ENCODE measurements around the gene MBP.
"Not testable (repeated sequence)": the region's sequence is repeated elsewhere in the genome, so short reads cannot be mapped to it uniquely, and the experiment has no call there.

MBP gene

GRCh38 chr18:77043541-77044280 is 88.9 kb downstream of the MBP start:
- no peak for DNase-seq

DNA sequence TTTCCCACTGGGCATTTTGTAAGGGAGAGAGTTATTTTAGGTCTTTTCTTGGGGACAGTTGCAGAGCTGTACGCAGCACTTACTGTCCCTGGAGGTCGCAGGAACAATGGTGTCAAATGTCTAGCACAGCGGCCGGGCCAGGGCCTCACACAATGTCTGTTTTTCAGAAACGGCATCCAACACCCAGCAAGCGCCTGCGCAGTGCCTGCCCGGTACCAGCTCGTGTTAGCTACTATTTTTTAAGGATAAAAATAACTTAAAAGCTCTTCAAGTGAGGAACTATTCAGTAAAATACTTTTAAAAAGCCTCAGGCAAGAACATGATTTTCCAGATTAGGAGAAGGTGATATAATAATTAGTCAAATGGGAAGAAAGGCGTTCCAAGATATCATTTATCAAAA is 90.0 kb downstream of the MBP start:
- no peak for DNase-seq

GRCh38 chr18:77039196-77040130 is 93.1 kb downstream of the MBP start:
- no peak for DNase-seq

- no peak for DNase-seq
These were observed 94.3 kb downstream of the MBP start for GRCh38 chr18:77038182-77038858.

GRCh38 chr18:77037567-77037966 is 95.0 kb downstream of the MBP start:
- no peak for DNase-seq

- DNase-seq, result no peak
These were observed 97.0 kb downstream of the MBP start for GRCh38 chr18:77035380-77036187.

DNA sequence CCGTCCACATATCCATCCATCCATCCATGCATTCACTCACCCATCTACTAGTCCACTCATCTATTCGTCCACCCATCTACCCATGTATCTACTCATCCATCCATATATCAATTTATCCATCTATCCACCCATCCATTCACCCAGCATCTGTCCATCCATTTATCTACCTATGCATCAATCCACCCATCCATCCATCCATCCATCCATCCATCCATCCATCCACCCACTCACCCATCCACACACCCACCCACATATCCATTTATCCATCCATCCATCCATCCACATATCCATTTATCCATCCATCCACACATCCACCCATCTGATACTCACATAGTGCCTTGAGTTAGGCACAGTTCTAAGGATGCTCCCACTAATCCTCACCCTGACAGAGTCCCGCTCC is 99.0 kb downstream of the MBP start:
- DNase-seq, result no peak

DNA sequence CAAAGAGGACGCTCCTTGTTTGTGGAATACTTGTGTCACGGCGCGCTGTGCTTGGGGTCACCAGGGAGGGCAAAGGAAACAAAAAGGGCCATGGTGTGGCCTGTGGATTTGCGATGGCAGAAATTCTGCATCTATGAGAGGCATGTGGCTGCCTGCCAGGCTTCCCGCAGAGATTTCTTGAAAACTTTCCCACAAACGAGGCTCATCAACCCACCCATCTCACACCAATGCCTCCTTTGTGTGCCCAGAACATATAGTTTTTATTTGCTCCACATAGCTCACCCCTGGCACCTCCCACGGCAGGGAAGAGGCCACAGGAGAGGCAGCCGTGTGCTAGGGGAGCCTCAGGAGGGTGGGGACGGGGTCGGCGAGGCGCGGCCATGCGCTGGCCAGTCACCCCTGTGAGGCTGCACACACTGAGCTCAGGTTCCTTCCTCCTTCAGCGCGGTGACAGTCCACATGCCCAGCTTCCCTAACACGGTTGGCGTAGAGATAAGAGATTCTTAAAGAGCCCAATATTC is 100.3 kb downstream of the MBP start:
- DNase-seq, result no peak

- DNase-seq, result no peak
These were observed 100.9 kb downstream of the MBP start for GRCh38 chr18:77031662-77032061.

DNA sequence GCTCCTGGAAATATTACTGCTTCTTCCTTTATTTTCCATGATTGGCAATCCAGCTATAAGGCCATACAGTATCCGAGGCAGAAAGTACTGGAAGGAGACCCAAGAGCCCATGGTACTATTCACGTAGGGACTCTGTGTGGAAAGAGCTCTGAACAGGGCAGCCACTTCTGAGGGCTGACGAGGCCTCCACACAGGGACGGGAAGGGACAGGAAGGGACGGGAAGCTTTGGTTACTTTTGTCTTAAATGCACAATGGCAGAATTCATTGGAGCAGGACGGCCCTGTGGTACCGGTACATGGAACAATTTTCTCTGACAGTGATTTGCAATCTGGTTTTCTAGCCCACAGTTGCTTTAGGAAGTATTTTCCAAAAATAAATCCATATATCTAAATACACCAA is 102.4 kb downstream of the MBP start:
- no peak for DNase-seq

DNA sequence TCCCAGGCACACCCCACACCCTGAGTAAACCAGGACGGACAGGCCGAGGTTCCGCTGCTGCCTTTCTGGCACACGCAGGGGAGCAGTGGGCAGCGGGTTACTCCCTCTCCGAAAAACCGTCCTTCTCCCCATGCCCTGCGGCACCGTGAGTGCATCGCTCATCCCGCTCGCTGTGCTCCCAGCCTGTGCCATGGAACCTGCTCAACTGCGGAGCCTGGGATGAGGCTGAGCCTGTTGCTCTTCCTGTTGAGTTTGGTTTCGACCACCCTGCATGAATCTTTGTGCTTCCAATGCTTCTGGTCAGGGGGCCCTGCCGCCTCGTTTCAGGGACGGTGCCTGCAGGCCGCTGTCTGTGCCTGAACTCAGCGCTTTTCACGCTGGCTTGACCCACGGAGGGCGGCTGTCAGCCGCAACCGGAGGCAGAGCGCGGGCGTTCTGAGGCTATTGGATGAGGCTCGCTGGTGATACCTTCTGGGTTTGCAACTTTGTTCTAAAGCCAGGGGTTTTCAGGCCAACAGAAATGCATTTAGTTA is 106.7 kb downstream of the MBP start:
- no peak for DNase-seq

GRCh38 chr18:77025123-77025522 is 107.5 kb downstream of the MBP start:
- no peak for DNase-seq

GRCh38 chr18:77024476-77024875 is 108.1 kb downstream of the MBP start:
- DNase-seq, result no peak

GRCh38 chr18:77023102-77023782 is 109.3 kb downstream of the MBP start:
- no peak for DNase-seq

DNA sequence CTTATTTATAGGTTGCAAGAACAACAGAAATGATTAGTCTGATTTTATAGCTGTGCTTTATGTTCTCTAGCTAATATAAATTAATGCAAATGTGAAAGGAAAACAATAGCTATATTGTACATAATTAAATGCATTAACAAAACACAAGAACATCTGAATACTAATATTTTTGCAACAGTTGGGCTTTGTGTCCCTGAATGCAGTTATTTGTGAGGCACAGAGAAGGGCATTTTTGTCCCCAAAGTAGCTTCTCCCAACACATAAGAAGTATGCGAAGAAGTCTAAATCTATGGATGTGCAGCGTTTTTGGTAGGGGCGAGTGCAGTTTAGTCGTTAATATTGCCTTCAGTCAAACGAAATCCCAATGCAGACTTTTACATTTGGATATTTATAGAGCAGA is 110.0 kb downstream of the MBP start:
- no peak for DNase-seq

DNA sequence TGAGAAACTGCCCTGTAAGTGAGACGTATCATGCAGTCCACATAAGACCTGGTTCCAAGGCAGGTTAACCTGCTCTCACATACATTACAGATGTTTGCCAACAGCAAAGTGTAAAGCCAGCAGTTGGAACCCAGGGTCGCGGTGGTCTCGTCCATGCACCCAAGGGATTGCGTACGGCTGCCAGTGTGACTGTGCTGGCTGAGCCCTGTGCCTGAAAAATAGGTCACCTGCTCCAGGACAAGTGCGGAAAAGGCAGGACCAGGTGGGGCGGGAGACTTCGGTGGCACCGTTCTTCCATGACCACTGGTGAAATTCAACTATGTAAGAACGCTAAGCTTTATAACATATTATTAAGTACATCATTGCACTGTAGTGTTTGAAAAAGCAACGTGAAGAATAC is 110.5 kb downstream of the MBP start:
- DNase-seq, result no peak

- not testable (repeated sequence) for DNase-seq
These were observed 111.1 kb downstream of the MBP start for GRCh38 chr18:77021478-77021877.

GRCh38 chr18:77021075-77021474 is 111.5 kb downstream of the MBP start:
- no peak for DNase-seq

- no peak for DNase-seq
These were observed 112.0 kb downstream of the MBP start for GRCh38 chr18:77020561-77020960.

- no peak for DNase-seq
These were observed 112.9 kb downstream of the MBP start for GRCh38 chr18:77019641-77020040.

DNA sequence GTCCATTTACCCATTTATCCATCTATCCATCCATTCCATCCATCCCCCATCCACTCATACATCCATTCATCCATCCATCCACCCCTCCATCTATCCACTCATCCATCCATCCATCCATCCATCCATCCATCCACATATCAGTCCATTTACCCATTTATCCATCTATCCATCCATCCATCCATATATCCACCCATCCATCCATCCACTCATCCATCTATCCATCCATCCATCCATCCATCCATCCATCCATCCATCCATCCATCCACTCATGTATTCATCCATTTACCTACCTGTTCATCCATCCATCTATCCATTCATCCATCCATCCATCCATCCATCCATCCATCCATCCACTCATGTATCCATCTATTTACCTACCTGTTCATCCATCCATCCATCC is 113.9 kb downstream of the MBP start:
- not testable (repeated sequence) for DNase-seq

DNA sequence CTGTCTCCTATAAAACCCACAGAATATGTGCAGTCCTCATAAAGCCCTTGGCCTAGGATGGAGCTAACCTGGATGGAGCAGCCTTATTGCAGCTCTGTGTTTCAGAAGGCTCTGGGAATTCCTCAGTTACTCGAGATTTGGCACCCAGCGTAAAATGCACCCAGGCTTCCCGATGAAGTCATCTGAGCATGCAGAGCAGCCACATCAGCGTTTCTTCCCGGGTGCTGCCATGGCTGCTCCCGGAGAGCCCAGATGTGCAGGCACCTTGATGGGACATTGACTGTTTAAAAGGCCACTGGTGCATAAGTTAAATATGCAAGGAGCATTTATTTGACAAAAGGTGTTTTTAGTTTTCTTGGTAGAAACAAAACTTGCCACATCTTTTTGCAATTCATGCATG is 115.2 kb downstream of the MBP start:
- DNase-seq, result no peak

Measured in activated effector memory CD4-positive, alpha-beta T cell treated with anti-CD3 and anti-CD28 coated beads, Interleukin-2, amount 50 U/mL, for 16 hours (primary cell).